Fibroblast of skin of right biceps (primary cell): ENCODE measurements around the gene FAF1.

Experiments
- DNase-seq: peaks from one replicate; pipeline ENCODE4 v3.0.0-alpha.2; 2013

FAF1 gene

GRCh38 chr1:50977575-50978143, 17.6 kb upstream of the FAF1 start:
- DNase-seq = peak; percentile 46

GRCh38 chr1:50976890-50977574, 17.0 kb upstream of the FAF1 start:
- DNase-seq = peak; percentile 61

GRCh38 chr1:50976111-50976889, 16.2 kb upstream of the FAF1 start:
- DNase-seq = no peak

- no peak for DNase-seq
Observed at GRCh38 chr1:50975436-50975835, 15.4 kb upstream of the FAF1 start.

- no peak for DNase-seq
Observed at GRCh38 chr1:50974618-50974935, 14.5 kb upstream of the FAF1 start.

GRCh38 chr1:50973875-50974617, 14.0 kb upstream of the FAF1 start:
- DNase-seq = no peak

- DNase-seq = no peak
Observed at GRCh38 chr1:50973255-50973654, 13.2 kb upstream of the FAF1 start.

GRCh38 chr1:50972766-50973165, 12.7 kb upstream of the FAF1 start:
- no peak for DNase-seq

GRCh38 chr1:50971748-50972305, 11.8 kb upstream of the FAF1 start:
- DNase-seq = no peak

GRCh38 chr1:50970931-50971582, 11.0 kb upstream of the FAF1 start:
- no peak for DNase-seq

GRCh38 chr1:50970509-50970887, 10.4 kb upstream of the FAF1 start:
- no peak for DNase-seq

- DNase-seq = peak; percentile 94
Observed at GRCh38 chr1:50969611-50970508, 9.8 kb upstream of the FAF1 start, which contains the start of gene CDKN2C. TSS of gene CDKN2C (plus strand) at chr1:50970245. CDS start at chr1:50970369, 124 bp downstream.

GRCh38 chr1:50968821-50969610, 8.9 kb upstream of the FAF1 start:
- peak; percentile 32 for DNase-seq

- peak; percentile 92 for DNase-seq
Observed at GRCh38 chr1:50968158-50968820, 8.2 kb upstream of the FAF1 start.

GRCh38 chr1:50967416-50968157, 7.5 kb upstream of the FAF1 start:
- DNase-seq = peak; percentile 6

GRCh38 chr1:50966991-50967390, 6.9 kb upstream of the FAF1 start:
- no peak for DNase-seq

- DNase-seq = no peak
Observed at GRCh38 chr1:50964863-50965262, 4.8 kb upstream of the FAF1 start.

GRCh38 chr1:50959303-50959912, 659 bp downstream of the FAF1 start:
- peak; percentile 48 for DNase-seq

- DNase-seq = no peak
Observed at GRCh38 chr1:50955116-50955515, 5.0 kb downstream of the FAF1 start.
